GM12891 (cell line): Measurements from ENCODE around the gene ARHGAP33.
A peak's percentile ranks its signal among the peaks of the same experiment; 100 is the strongest.

Experiments
- DNase-seq: peaks from one replicate; pipeline ENCODE4 v3.0.0; 2011; ENCODE audit warnings: low spot score; ENCODE audit not compliant: insufficient read length
- FAIRE-seq: peaks from 2 replicates; lab custom pipeline; 2011; peaks lifted over from hg19 to GRCh38; lab: Jason Lieb, UNC
- PAX5 ChIP-seq: IDR thresholded peaks from 2 replicates; pipeline ENCODE4 v1.6.1; 2011; ENCODE audit warnings: low read length, moderate library complexity, mild to moderate bottlenecking; ENCODE audit not compliant: insufficient read depth, severe bottlenecking
- POLR2A ChIP-seq: IDR thresholded peaks from 2 replicates; pipeline ENCODE4 v1.6.1; 2011; ENCODE audit warnings: low read depth, low read length, control low read depth
- POLR2AphosphoS5 ChIP-seq: IDR thresholded peaks from 2 replicates; pipeline ENCODE4 v1.6.1; 2011; ENCODE audit warnings: low read depth, low read length, control low read depth
- POU2F2 ChIP-seq: IDR thresholded peaks from 2 replicates; pipeline ENCODE4 v1.6.1; 2011; ENCODE audit warnings: low read depth, mild to moderate bottlenecking, control low read depth, low read length, moderate library complexity
- SPI1 ChIP-seq: IDR thresholded peaks from 2 replicates; pipeline ENCODE4 v1.6.1; 2011; ENCODE audit warnings: low read depth, low read length, control low read depth
- TAF1 ChIP-seq: IDR thresholded peaks from 2 replicates; pipeline ENCODE4 v1.6.1; 2011; ENCODE audit warnings: low read depth, low read length, control low read depth

The ARHGAP33 gene

DNA sequence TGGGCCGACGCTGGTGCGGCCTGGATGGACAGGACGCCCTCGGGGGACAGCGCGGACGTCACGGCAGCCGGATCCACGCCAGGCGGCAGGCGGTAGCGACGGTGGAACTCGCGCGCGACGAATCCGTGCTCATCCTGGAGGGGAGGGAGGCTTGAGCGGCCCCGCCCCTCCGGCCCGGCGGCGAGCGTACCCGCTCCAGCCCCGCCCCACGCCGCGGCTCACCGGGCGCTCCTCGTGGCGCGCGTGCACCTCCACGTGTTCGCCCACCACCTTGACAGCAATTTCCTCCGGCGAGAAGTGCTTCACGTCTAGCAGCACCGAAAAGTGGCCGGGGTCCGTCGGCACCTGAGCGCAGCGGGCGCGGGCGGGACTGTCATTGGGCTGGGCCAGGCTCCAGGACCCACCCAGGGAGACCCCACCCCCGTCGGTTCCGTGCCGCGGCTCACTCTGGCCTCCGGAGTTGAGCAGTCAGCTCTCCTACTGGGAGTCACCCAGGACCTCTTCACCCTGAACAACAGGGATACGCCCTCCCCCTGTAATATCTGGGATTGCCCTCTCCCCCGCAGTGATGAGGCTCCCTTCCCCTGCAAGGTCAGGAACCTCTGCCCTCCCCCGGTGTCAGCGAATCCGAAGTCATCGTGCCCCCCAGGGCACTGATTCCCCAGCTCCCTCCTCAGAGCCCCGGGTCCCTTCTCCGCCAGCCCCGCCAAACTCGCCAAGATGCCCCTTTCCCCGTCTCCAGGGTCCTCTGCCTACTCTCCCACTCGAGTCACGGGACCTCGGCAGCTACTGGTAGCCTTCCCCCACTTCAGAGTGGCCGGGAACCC lies 19.6 kb upstream of the ARHGAP33 start:
- TF ChIP-seq PAX5 (no peak), POLR2A (no peak), POU2F2 (no peak)
- DNase-seq, result no peak

DNA sequence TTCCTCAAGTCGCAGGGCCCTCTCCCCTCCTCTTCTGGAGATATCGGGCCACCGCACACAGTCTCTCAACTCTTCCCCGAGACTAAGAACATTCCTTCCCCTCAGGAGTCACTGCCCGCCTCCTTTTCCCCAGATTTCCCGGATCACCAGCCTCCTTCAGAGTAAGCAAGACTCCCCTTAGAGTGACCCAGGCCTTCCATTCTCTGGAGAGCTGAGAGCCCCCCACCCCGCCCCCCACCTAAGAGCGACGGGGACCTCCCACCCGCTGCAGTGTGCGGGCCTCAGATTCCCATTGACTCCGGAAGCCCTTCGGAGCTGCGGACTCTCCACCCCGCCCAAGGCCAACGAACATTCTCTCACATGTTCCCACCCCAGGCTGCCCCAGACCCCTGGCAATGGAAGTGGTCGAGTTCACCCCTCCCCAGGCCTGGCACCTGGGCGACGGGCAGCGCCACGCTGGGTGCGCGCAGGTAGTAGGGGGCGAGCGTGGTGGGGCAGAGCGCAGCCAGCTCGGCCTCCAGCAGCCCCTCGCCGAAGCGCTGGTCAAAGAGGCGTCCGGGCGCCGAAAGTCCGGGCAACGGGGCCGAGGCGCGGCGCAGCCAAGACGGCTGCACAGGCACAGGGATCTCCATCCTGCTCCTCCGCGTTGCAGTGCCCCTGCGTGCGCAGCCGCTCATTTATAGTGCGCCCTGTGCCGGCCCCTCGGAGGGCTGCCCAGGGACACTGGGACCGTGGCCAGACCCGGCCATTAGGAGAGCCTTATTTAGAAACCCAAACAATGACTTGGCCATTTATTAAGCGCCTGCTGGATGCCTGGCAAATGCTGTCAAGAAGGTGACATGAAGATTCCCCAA lies 18.8 kb upstream of the ARHGAP33 start, which contains the start of gene HSPB6:
HSPB6 (minus strand) TSS at position 653 of the 854 bp plus-strand sequence; CDS start at position 632, 21 bp downstream.
- no peak for TF ChIP-seq POLR2A
- TF ChIP-seq POU2F2, result no peak
- TF ChIP-seq TAF1, result no peak
- no peak for TF ChIP-seq PAX5
- TF ChIP-seq SPI1, result no peak
- no peak for FAIRE-seq
- no peak for DNase-seq

More for the DNA sequence above, 19.6 kb upstream of the ARHGAP33 start:
- no peak for FAIRE-seq

DNA sequence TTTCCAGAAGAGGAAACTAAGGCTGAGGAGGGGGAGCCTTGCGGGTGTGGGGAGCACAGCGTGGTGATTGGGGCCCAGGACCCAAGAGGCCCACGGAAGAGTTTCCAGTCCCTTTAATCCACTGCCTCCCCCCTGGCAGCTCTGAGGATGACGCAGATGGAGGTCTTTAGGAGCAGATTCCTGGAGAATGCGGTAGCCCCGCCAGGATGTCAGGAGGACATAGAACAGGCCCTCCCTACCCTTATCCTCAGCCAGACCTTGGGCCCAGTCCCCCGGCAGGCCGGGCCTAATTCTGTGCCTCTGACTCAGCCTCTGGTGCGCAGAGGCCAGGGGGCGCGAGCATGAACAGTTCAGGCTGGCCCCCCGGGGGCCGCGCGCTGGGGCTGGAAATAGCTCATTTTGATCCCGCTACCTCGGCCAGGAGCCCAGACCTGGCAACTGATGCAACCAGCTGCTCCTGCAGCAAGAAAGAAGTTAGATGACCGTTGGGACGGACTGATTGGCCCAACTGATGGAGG lies 18.1 kb upstream of the ARHGAP33 start:
- FAIRE-seq (no peak), DNase-seq (no peak)
- TF ChIP-seq POLR2A, result no peak
- no peak for TF ChIP-seq TAF1
- no peak for TF ChIP-seq POU2F2

DNA sequence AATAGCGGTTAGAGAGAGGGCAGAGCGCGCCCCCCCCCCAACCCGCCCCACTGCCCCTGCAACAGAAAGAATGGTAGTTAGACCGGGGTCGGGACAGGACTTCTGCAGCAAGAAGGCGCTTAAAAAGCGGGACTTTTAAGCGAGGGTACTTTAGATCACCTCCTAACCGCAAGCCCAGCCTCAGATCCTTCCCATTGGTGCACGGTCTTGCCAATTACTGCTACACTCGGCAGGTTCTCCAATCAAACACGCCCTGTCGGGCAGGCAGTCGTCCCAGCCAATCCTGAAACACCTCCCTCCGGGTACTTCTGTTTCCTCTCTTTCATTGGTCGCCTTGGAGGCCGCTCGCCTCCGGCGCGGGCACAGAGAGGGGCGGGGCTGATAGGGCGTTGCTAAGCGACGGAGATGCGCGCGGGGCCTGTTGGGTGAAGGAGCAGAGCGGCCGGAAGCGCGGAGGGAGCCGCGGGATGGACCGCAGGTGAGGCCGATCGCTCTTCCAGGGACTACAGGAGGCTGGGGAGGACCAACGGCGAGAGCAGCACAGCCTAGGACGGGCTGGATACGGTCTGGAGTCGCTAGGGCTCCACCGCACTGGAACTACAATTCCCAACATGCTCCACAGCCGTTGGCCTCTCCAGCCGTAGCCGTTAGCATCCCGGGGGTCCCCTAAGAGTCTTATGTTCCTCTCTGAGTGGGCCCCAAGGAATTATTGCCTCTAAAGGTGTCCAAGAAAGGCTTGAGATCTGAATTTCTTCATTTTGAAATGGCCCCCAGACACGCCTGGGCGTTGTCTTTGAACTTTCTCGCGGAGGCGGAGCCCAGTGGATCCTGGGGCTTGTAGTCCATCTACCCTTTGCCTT lies 17.4 kb upstream of the ARHGAP33 start, which contains the start of gene PROSER3:
PROSER3 (plus strand) TSS at position 428 of the 860 bp plus-strand sequence; CDS start at position 468, 40 bp downstream.
- peak; percentile 97 for FAIRE-seq

DNA sequence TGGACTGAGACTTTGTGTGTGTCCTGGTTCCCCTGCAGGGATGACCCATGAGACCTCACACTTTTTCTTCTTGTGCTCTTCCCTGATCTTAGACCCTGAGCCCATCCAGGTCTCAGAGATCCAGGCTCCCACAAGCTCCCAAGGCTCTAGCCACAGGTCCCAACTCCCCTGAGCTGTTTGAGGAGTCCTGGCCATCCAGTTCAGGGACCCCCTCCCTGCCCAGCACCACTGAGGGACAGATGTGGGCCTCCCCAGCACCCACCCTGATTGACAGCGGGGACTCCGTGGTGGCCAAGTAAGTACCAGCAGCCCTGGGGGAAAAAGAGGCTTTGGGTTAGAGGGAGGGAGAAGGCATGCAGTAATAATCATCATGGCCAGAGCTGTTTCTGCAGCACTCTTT lies 15.7 kb upstream of the ARHGAP33 start:
- TF ChIP-seq POLR2AphosphoS5, result no peak
- TF ChIP-seq POU2F2, result no peak
- no peak for TF ChIP-seq POLR2A
- TF ChIP-seq SPI1, result no peak
- TF ChIP-seq PAX5, result no peak
- TF ChIP-seq TAF1, result no peak
- FAIRE-seq (no peak), DNase-seq (no peak)

More for the DNA sequence above, 17.4 kb upstream of the ARHGAP33 start, which contains the start of gene PROSER3:
- TF ChIP-seq SPI1 (no peak), PAX5 (peak; percentile 3), POLR2A (peak; percentile 88), POU2F2 (peak; percentile 53; the same call in 1 of the 2 replicates), POLR2AphosphoS5 (peak; percentile 86), TAF1 (peak; percentile 80)
- peak; percentile 96 for DNase-seq

DNA sequence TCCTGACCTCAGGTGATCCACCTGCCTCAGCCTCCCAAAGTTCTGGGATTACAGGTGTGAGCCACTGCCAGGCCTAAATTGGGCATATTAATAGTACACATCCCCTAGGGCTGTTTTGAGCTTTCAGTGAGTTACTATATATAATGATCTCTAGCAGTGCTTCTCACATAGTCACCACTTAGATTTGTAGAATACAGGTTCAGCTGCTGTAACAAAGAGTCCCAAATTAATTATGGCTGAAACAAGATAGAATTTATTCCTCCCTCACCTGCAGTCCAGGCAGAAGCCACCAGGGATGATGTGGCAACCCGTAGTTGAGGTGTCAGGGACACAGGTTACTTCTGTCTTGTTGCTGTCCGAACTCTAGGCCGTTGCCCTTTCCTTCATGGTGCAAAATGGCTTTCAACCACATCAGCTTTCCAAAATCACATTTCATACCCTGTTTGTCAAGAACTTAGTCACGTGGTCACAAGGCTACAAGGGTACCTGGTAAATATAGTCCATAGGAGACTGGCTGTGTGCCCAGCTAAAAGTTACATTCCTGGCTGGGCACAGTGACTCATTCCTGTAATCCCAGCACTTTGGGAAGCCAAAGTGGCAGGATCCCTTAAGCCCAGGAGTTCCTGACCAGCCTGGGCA lies 14.5 kb upstream of the ARHGAP33 start:
- FAIRE-seq, result no peak
- TF ChIP-seq POLR2AphosphoS5 (no peak), POLR2A (no peak), PAX5 (no peak), SPI1 (no peak), TAF1 (no peak), POU2F2 (no peak)
- no peak for DNase-seq

DNA sequence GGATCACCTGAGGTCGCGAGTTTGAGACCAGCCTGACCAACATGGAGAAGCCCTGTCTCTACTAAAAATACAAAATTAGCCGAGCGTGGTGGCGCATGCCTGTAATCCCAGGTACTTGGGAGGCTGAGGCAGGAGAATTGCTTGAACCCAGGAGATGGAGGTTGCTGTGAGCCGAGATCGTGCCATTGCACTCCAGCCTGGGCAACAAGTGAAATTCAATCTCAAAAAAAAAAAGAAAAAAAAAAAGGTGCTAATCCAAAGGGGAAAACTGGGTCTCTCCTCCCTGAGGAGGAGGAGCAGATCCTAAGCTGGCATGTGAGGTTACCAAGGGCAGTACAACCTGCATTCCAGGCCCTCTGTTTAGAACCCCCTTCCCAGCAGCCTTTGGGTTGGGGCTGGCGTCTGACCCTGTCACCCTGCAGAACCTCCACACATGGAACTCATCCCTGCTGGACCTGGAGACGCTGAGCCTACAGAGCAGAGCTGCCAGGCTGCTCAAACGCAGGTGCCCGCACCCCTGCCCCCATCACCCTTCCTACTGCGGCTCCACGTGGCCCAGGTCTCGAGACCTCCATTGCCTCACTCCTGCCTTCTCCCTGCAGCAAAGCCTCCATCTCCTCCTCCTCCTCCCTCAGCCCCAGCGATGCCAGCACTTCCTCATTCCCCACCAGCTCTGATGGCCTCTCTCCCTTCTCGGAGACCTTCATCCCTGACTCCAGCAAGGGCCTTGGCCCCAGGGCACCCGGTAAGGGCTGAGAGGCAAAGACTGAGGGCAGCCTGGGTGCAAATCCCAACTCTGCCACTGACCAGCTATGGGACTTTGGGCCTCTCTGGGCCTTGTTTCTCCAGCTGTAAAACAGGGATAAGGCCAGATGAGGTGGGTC lies 10.7 kb upstream of the ARHGAP33 start:
- DNase-seq (no peak), FAIRE-seq (no peak)
- TF ChIP-seq POU2F2 (no peak), POLR2A (no peak), PAX5 (no peak), POLR2AphosphoS5 (no peak), SPI1 (no peak), TAF1 (no peak)

DNA sequence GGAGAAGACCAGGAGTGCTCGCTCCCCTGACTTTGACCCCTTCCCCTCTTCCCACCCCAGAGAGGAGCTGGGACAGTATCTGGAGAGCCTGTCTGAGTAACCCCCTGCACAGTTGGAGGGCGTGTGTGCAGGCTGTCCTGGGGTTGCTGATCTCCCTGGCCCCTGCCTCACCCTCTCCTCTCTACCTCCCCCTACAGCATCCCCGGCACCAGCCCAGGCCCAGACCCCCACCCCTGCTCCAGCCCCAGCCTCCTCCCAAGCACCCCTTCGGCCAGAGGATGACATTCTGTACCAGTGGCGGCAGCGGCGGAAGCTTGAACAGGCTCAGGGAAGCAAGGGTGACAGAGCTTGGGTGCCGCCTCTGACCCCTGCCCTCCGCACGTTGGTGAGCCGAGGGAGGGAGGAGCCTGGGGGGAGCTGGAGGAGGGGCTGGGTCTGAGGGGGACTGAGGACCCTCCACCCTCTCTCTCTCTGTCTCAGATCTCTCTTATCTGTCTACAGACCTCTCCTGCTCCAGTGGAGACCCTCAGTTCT lies 8.7 kb upstream of the ARHGAP33 start:
- TF ChIP-seq POLR2A (0 out of 2 replicates have a peak, but pooled peaks have one; percentile 24), SPI1 (no peak)
- DNase-seq (no peak), FAIRE-seq (no peak)
